ENCODE measurements around the gene PSD2. TPM values are rescaled to one million over a fixed set of nuclear protein-coding genes. Genes with fewer than 3 reads are reported as not detected.

The PSD2 gene
- total and polyA plus RNA-seq, 2 of the 13 experiments (the other 11 are each of a cell fraction or from before 2014, with no cell fraction given) = 0.07 TPM; not detected in 1

DNA sequence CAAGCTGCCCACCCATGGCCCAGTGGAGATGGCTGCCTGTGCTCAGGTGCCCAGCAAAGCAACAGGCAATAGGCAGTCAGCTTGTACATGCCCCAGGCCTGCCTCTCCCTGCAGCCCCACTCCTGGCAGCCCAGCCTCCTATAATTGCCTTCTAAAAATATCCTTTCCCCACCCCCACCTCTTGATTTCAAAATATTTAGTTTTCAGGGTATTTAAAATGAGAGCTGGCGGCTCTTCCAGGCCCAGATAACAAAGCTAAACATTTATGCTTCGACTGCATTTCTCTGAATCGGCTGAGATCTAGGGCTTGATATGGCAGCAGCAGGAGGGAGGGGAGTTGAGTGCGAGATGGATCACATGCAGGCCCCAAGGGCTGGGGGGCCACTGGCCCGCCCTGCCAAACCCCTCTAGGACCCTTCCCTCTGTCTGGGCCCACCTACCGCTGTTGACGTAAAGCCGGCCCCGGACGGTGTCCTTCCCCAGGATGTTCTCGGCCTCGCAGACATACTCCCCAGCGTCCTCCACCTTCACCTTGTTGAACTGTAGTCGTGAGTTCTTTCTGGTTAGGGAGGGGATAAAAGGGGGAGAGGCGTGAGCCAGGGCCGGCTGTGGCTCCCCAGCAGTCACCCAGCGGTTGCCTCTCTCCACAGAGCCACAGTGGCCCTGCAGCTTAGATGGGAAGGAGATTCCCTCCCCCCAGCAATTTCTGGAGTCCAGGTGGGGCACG, 85.0 kb downstream of the PSD2 start (continued):
- TF ChIP-seq, protein P1, sequence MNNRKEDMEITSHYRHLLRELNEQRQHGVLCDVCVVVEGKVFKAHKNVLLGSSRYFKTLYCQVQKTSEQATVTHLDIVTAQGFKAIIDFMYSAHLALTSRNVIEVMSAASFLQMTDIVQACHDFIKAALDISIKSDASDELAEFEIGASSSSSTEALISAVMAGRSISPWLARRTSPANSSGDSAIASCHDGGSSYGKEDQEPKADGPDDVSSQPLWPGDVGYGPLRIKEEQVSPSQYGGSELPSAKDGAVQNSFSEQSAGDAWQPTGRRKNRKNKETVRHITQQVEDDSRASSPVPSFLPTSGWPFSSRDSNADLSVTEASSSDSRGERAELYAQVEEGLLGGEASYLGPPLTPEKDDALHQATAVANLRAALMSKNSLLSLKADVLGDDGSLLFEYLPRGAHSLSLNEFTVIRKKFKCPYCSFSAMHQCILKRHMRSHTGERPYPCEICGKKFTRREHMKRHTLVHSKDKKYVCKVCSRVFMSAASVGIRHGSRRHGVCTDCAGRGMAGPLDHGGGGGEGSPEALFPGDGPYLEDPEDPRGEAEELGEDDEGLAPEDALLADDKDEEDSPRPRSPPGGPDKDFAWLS (CRISPR knock-in tag; IDR thresholded peaks at IDR 0.05; ENCODE audit: borderline replicate concordance) = no peak
- TF ChIP-seq, protein P2, sequence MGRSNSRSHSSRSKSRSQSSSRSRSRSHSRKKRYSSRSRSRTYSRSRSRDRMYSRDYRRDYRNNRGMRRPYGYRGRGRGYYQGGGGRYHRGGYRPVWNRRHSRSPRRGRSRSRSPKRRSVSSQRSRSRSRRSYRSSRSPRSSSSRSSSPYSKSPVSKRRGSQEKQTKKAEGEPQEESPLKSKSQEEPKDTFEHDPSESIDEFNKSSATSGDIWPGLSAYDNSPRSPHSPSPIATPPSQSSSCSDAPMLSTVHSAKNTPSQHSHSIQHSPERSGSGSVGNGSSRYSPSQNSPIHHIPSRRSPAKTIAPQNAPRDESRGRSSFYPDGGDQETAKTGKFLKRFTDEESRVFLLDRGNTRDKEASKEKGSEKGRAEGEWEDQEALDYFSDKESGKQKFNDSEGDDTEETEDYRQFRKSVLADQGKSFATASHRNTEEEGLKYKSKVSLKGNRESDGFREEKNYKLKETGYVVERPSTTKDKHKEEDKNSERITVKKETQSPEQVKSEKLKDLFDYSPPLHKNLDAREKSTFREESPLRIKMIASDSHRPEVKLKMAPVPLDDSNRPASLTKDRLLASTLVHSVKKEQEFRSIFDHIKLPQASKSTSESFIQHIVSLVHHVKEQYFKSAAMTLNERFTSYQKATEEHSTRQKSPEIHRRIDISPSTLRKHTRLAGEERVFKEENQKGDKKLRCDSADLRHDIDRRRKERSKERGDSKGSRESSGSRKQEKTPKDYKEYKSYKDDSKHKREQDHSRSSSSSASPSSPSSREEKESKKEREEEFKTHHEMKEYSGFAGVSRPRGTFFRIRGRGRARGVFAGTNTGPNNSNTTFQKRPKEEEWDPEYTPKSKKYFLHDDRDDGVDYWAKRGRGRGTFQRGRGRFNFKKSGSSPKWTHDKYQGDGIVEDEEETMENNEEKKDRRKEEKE (IDR thresholded peaks at IDR 0.05) = no peak
- no peak for TF ChIP-seq REXO4 (CRISPR knock-in tag; IDR thresholded peaks at IDR 0.05; ENCODE audit: borderline replicate concordance)
- TF ChIP-seq, protein P3, sequence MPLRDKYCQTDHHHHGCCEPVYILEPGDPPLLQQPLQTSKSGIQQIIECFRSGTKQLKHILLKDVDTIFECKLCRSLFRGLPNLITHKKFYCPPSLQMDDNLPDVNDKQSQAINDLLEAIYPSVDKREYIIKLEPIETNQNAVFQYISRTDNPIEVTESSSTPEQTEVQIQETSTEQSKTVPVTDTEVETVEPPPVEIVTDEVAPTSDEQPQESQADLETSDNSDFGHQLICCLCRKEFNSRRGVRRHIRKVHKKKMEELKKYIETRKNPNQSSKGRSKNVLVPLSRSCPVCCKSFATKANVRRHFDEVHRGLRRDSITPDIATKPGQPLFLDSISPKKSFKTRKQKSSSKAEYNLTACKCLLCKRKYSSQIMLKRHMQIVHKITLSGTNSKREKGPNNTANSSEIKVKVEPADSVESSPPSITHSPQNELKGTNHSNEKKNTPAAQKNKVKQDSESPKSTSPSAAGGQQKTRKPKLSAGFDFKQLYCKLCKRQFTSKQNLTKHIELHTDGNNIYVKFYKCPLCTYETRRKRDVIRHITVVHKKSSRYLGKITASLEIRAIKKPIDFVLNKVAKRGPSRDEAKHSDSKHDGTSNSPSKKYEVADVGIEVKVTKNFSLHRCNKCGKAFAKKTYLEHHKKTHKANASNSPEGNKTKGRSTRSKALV (CRISPR knock-in tag; IDR thresholded peaks at IDR 0.05) = no peak
- TF ChIP-seq HOXA7 (CRISPR knock-in tag; IDR thresholded peaks at IDR 0.05) = no peak

All from HepG2 (cell line).